GM23338 (cell line): ENCODE measurements around the gene TMEM140. TPM values are rescaled to one million over a fixed set of nuclear protein-coding genes. Genes with fewer than 3 reads are reported as not detected.
A peak's percentile ranks its signal among the peaks of the same experiment; 100 is the strongest.

Source experiments
- ATAC-seq: fragments of 200-7000 bp; cut with Tn5 transposase; 3 replicates; pipeline ENCODE4 v1.9.1; 2020
- DNase-seq: peaks from one replicate; pipeline ENCODE4 v3.0.0-alpha.2; 2015; ENCODE audit warnings: low spot score
- H2AFZ ChIP-seq: fragments of 200-600 bp; sonication (generic); 2 replicates; pipeline ENCODE4 v1.8.0; 2016; ENCODE audit warnings: antibody characterized with exemption, mild to moderate bottlenecking, moderate library complexity
- H3F3A ChIP-seq: fragments of 200-600 bp; sonication (generic); replicated peaks from 2 replicates; pipeline ENCODE4 v1.8.0; 2017; ENCODE audit warnings: antibody characterized with exemption, mixed run types, low read depth
- H3K27ac ChIP-seq: fragments of 200-600 bp; sonication (generic); 2 replicates; pipeline ENCODE4 v1.6.1; 2016; ENCODE audit warnings: low read depth
- H3K27me3 ChIP-seq: fragments of 200-600 bp; sonication (generic); 2 replicates; pipeline ENCODE4 v1.8.0; 2016; ENCODE audit warnings: mild to moderate bottlenecking, mixed run types, moderate library complexity; ENCODE audit not compliant: insufficient read depth
- H3K36me3 ChIP-seq: fragments of 200-600 bp; sonication (generic); 2 replicates; pipeline ENCODE4 v1.8.0; 2016; ENCODE audit warnings: mild to moderate bottlenecking; ENCODE audit not compliant: insufficient read depth
- H3K4me1 ChIP-seq: fragments of 200-600 bp; sonication (generic); 2 replicates; pipeline ENCODE4 v1.8.0; 2016; ENCODE audit warnings: mild to moderate bottlenecking, moderate library complexity; ENCODE audit not compliant: insufficient read depth
- H3K4me2 ChIP-seq: fragments of 200-600 bp; sonication (generic); 2 replicates; pipeline ENCODE4 v1.7.1; 2017; ENCODE audit warnings: mixed run types
- H3K4me3 ChIP-seq: fragments of 200-600 bp; sonication (generic); 2 replicates; pipeline ENCODE4 v1.6.1; 2016; ENCODE audit warnings: mixed run types
- H3K79me2 ChIP-seq: fragments of 200-600 bp; sonication (generic); replicated peaks from 2 replicates; pipeline ENCODE4 v1.8.0; 2017; ENCODE audit warnings: mild to moderate bottlenecking; ENCODE audit not compliant: insufficient read depth
- H3K9me2 ChIP-seq: fragments of 200-600 bp; sonication (generic); 2 replicates; pipeline ENCODE4 v1.8.0; 2017; ENCODE audit not compliant: insufficient read depth
- H4K20me1 ChIP-seq: fragments of 200-600 bp; sonication (generic); replicated peaks from 2 replicates; pipeline ENCODE4 v1.8.0; 2017; ENCODE audit warnings: mild to moderate bottlenecking; ENCODE audit not compliant: insufficient read depth
- H3K27ac Mint-ChIP-seq: 2 replicates; pipeline ENCODE4 v1.8.0; 2020; ENCODE audit warnings: inconsistent platforms, mild to moderate bottlenecking, moderate library complexity, mixed read lengths
- H3K27me3 Mint-ChIP-seq: 3 replicates; pipeline ENCODE4 v1.8.0; 2022; ENCODE audit warnings: low read depth, mild to moderate bottlenecking, moderate library complexity, mixed read lengths, inconsistent platforms; ENCODE audit not compliant: insufficient read depth, poor library complexity
- H3K36me3 Mint-ChIP-seq: 3 replicates; pipeline ENCODE4 v1.8.0; 2021; ENCODE audit warnings: low read depth, mild to moderate bottlenecking, inconsistent platforms, moderate library complexity, mixed read lengths
- H3K4me1 Mint-ChIP-seq: 3 replicates; pipeline ENCODE4 v1.8.0; 2020; ENCODE audit warnings: mild to moderate bottlenecking, inconsistent platforms, mixed read lengths
- H3K4me3 Mint-ChIP-seq: 3 replicates; pipeline ENCODE4 v1.8.0; 2021; ENCODE audit warnings: moderate library complexity, mild to moderate bottlenecking, inconsistent platforms, mixed read lengths
- H3K9me3 Mint-ChIP-seq: 3 replicates; pipeline ENCODE4 v1.8.0; 2020; ENCODE audit warnings: moderate library complexity, mild to moderate bottlenecking, inconsistent platforms, mixed read lengths
- CREB1 ChIP-seq: fragments of 250-450 bp; sonication (Bioruptor Pico); IDR thresholded peaks from 2 replicates; pipeline ENCODE4 v1.5.0; 2020; ENCODE audit warnings: low read depth, mild to moderate bottlenecking, moderate library complexity
- ETS1 ChIP-seq: IDR thresholded peaks from 2 replicates; pipeline ENCODE4 v1.6.1; 2016; ENCODE audit warnings: antibody characterized with exemption
- EZH2 ChIP-seq: fragments of 200-600 bp; sonication (generic); IDR thresholded peaks from one replicate; pipeline ENCODE4 v1.8.0; 2017; ENCODE audit warnings: antibody characterized with exemption, mild to moderate bottlenecking, low read depth; ENCODE audit not compliant: unreplicated experiment
- JUNB ChIP-seq: IDR thresholded peaks from one replicate; pipeline ENCODE4 v1.6.1; 2016; ENCODE audit warnings: antibody characterized with exemption; ENCODE audit not compliant: unreplicated experiment
- NANOG ChIP-seq: IDR thresholded peaks from 2 replicates; pipeline ENCODE4 v1.6.1; 2016; ENCODE audit warnings: antibody characterized with exemption, borderline replicate concordance
- REST ChIP-seq: IDR thresholded peaks from one replicate; pipeline ENCODE4 v1.6.1; 2018; ENCODE audit warnings: antibody characterized with exemption; ENCODE audit not compliant: unreplicated experiment
- STAT1 ChIP-seq: IDR thresholded peaks from one replicate; pipeline ENCODE4 v1.6.1; 2016; ENCODE audit warnings: antibody characterized with exemption; ENCODE audit not compliant: unreplicated experiment
- ZNF114 ChIP-seq: fragments of 250-450 bp; sonication (Bioruptor Pico); IDR thresholded peaks from 2 replicates; pipeline ENCODE4 v1.5.0; 2020; ENCODE audit warnings: mild to moderate bottlenecking, moderate library complexity
- ZNF462 ChIP-seq: fragments of 250-450 bp; sonication (Bioruptor Pico); IDR thresholded peaks from 2 replicates; pipeline ENCODE4 v1.5.0; 2020; ENCODE audit warnings: mild to moderate bottlenecking, moderate library complexity
- polyA plus RNA-seq: library from polyadenylated mRNA; unstranded; fragments of >200 nt; fragmentation: Nextera tagmentation; extraction: Ambion mirVana; gene quantifications from 2 replicates; pipeline ENCODE4 v1.2.1, GENCODE V29; 2016
- total RNA-seq: library from RNA; depleted of rRNA; stranded (reverse); fragments of >200 nt; shearing (Covaris generic); gene quantifications from 2 replicates; pipeline ENCODE4 v1.2.3, GENCODE V29; 2014

TMEM140 gene
- total and polyA plus RNA-seq, 2 experiments from 2014 or later = 2.7 TPM; not detected in 1

- Histone ChIP-seq H3K4me2 (no peak overlapping the region), H3K79me2 (no peaks in the 10 kb centered on the region), H3K27me3 (no peaks in the 10 kb centered on the region), H3K4me1 (peaks cover 15% of the 10 kb centered on the region; the same call in 1 of the 2 replicates), H3K9me2 (no peaks in the 10 kb centered on the region), H4K20me1 (no peaks in the 10 kb centered on the region), H3F3A (no peaks in the 10 kb centered on the region), H3K4me3 (no peak overlapping the region), H3K36me3 (peaks cover 17% of the 10 kb centered on the region), H3K27ac (no peak overlapping the region), H2AFZ (no peak overlapping the region)
- H3K27me3 Mint-ChIP-seq = peaks cover 3% of the 10 kb centered on the region
- TF ChIP-seq ZNF114 (CRISPR knock-in tag) (no peak), ETS1 (no peak), REST (no peak), CREB1 (CRISPR knock-in tag) (no peak), EZH2 (no peak), NANOG (no peak), JUNB (no peak), STAT1 (no peak)
- ATAC-seq (no peak), DNase-seq (no peak)
- H3K27ac Mint-ChIP-seq = peak overlapping the region; percentile 18; the same call in 1 of the 2 replicates
- peaks cover 43% of the 10 kb centered on the region for H3K36me3 Mint-ChIP-seq
- H3K9me3 Mint-ChIP-seq = peaks cover 33% of the 10 kb centered on the region
- no peak overlapping the region for H3K4me3 Mint-ChIP-seq
- H3K4me1 Mint-ChIP-seq = peaks cover 21% of the 10 kb centered on the region
Observed at GRCh38 chr7:135178364-135178763, 30.5 kb downstream of the TMEM140 start.

GRCh38 chr7:135179321-135179925 lies 31.6 kb downstream of the TMEM140 start:
- Histone ChIP-seq H3K36me3 (peaks cover 17% of the 10 kb centered on the region), H3K79me2 (no peaks in the 10 kb centered on the region), H2AFZ (no peak overlapping the region), H4K20me1 (no peaks in the 10 kb centered on the region), H3K27me3 (no peaks in the 10 kb centered on the region), H3K9me2 (no peaks in the 10 kb centered on the region), H3K27ac (no peak overlapping the region), H3K4me1 (peaks cover 15% of the 10 kb centered on the region; the same call in 1 of the 2 replicates), H3F3A (no peaks in the 10 kb centered on the region), H3K4me2 (no peak overlapping the region), H3K4me3 (no peak overlapping the region)
- H3K4me1 Mint-ChIP-seq = peaks cover 21% of the 10 kb centered on the region
- no peak overlapping the region for H3K4me3 Mint-ChIP-seq
- H3K27ac Mint-ChIP-seq = no peak overlapping the region
- no peak for DNase-seq
- peaks cover 53% of the 10 kb centered on the region for H3K36me3 Mint-ChIP-seq
- no peak for ATAC-seq
- H3K27me3 Mint-ChIP-seq = peaks cover 7% of the 10 kb centered on the region
- H3K9me3 Mint-ChIP-seq = peaks cover 33% of the 10 kb centered on the region
- TF ChIP-seq ZNF462 (CRISPR knock-in tag) = no peak
- no peak for TF ChIP-seq ETS1
- no peak for TF ChIP-seq EZH2
- TF ChIP-seq STAT1 = no peak
